HEK293 (cell line): Measurements from ENCODE around the gene UTP15.

Source experiments
- BCL11A ChIP-seq: fragments of 450-650 bp; formaldehyde crosslinking; IDR thresholded peaks from 2 replicates; pipeline ENCODE4 v1.5.1; 2016; ENCODE audit warnings: low read depth, missing biosample characterization, missing genetic modification characterization
- ELK4 ChIP-seq: IDR thresholded peaks from 2 replicates; pipeline ENCODE4 v1.6.1; 2011; ENCODE audit warnings: mild to moderate bottlenecking, low read depth, low read length, borderline replicate concordance
- GLIS2 ChIP-seq: fragments of 450-650 bp; formaldehyde crosslinking; IDR thresholded peaks from 2 replicates; pipeline ENCODE4 v1.5.1; 2016; ENCODE audit warnings: missing biosample characterization, missing genetic modification characterization
- KLF17 ChIP-seq: fragments of 450-650 bp; formaldehyde crosslinking; IDR thresholded peaks from 2 replicates; pipeline ENCODE4 v1.5.1; 2016; ENCODE audit warnings: missing biosample characterization, missing genetic modification characterization
- KLF8 ChIP-seq: fragments of 450-650 bp; formaldehyde crosslinking; IDR thresholded peaks from 2 replicates; pipeline ENCODE4 v1.5.1; 2016; ENCODE audit warnings: missing biosample characterization, missing genetic modification characterization
- PBX3 ChIP-seq: sonication (generic); formaldehyde crosslinking; IDR thresholded peaks from 2 replicates; pipeline ENCODE4 v1.8.1; 2022; ENCODE audit warnings: mild to moderate bottlenecking, moderate library complexity, missing genetic modification reagents
- SCRT1 ChIP-seq: fragments of 450-650 bp; formaldehyde crosslinking; IDR thresholded peaks from 2 replicates; pipeline ENCODE4 v1.5.1; 2016; ENCODE audit warnings: missing biosample characterization, missing genetic modification characterization, borderline replicate concordance
- ZBTB7A ChIP-seq: fragments of 450-650 bp; formaldehyde crosslinking; IDR thresholded peaks from 2 replicates; pipeline ENCODE4 v1.5.1; 2016; ENCODE audit warnings: low read depth, missing biosample characterization, missing genetic modification characterization
- ZBTB8A ChIP-seq: fragments of 450-650 bp; formaldehyde crosslinking; IDR thresholded peaks from 2 replicates; pipeline ENCODE4 v1.5.1; 2016; ENCODE audit warnings: missing biosample characterization, missing genetic modification characterization
- ZFP69B ChIP-seq: fragments of 450-650 bp; formaldehyde crosslinking; IDR thresholded peaks from 2 replicates; pipeline ENCODE4 v1.5.1; 2016; ENCODE audit warnings: missing biosample characterization, missing genetic modification characterization
- ZNF112 ChIP-seq: fragments of 450-650 bp; formaldehyde crosslinking; IDR thresholded peaks from 2 replicates; pipeline ENCODE4 v1.5.0; 2017; ENCODE audit warnings: missing biosample characterization, missing genetic modification characterization
- ZNF140 ChIP-seq: fragments of 450-650 bp; formaldehyde crosslinking; IDR thresholded peaks from 2 replicates; pipeline ENCODE4 v1.5.1; 2016; ENCODE audit warnings: missing biosample characterization, missing genetic modification characterization
- ZNF146 ChIP-seq: fragments of 450-650 bp; formaldehyde crosslinking; IDR thresholded peaks from 2 replicates; pipeline ENCODE4 v1.5.1; 2016; ENCODE audit warnings: missing biosample characterization, missing genetic modification characterization
- ZNF175 ChIP-seq: fragments of 450-650 bp; formaldehyde crosslinking; IDR thresholded peaks from 2 replicates; pipeline ENCODE4 v1.5.1; 2016; ENCODE audit warnings: missing biosample characterization, missing genetic modification characterization
- ZNF2 ChIP-seq: fragments of 450-650 bp; formaldehyde crosslinking; IDR thresholded peaks from 2 replicates; pipeline ENCODE4 v1.5.1; 2016; ENCODE audit warnings: missing biosample characterization, missing genetic modification characterization
- ZNF202 ChIP-seq: fragments of 450-650 bp; formaldehyde crosslinking; IDR thresholded peaks from 2 replicates; pipeline ENCODE4 v1.5.1; 2016; ENCODE audit warnings: missing biosample characterization, missing genetic modification characterization, borderline replicate concordance
- ZNF280D ChIP-seq: fragments of 450-650 bp; formaldehyde crosslinking; IDR thresholded peaks from 2 replicates; pipeline ENCODE4 v1.5.1; 2016; ENCODE audit warnings: missing biosample characterization, missing genetic modification characterization
- ZNF292 ChIP-seq: fragments of 450-650 bp; formaldehyde crosslinking; IDR thresholded peaks from 2 replicates; pipeline ENCODE4 v1.5.1; 2016; ENCODE audit warnings: low read depth, missing biosample characterization, missing genetic modification characterization, borderline replicate concordance
- ZNF404 ChIP-seq: fragments of 450-650 bp; formaldehyde crosslinking; IDR thresholded peaks from 2 replicates; pipeline ENCODE4 v1.5.1; 2017; ENCODE audit warnings: missing biosample characterization, missing genetic modification characterization
- ZNF426 ChIP-seq: fragments of 450-650 bp; formaldehyde crosslinking; IDR thresholded peaks from 2 replicates; pipeline ENCODE4 v1.5.1; 2017; ENCODE audit warnings: missing biosample characterization, missing genetic modification characterization, mild to moderate bottlenecking, inconsistent platforms, moderate library complexity
- ZNF449 ChIP-seq: fragments of 450-650 bp; formaldehyde crosslinking; IDR thresholded peaks from 2 replicates; pipeline ENCODE4 v1.5.1; 2017; ENCODE audit warnings: missing biosample characterization, mild to moderate bottlenecking, missing genetic modification characterization, moderate library complexity
- ZNF473 ChIP-seq: fragments of 450-650 bp; formaldehyde crosslinking; IDR thresholded peaks from 2 replicates; pipeline ENCODE4 v1.5.1; 2017; ENCODE audit warnings: missing biosample characterization, missing genetic modification characterization
- ZNF501 ChIP-seq: fragments of 450-650 bp; formaldehyde crosslinking; IDR thresholded peaks from 2 replicates; pipeline ENCODE4 v1.5.1; 2016; ENCODE audit warnings: missing biosample characterization, missing genetic modification characterization
- ZNF510 ChIP-seq: fragments of 450-650 bp; formaldehyde crosslinking; IDR thresholded peaks from 2 replicates; pipeline ENCODE4 v1.5.1; 2018; ENCODE audit warnings: mild to moderate bottlenecking, missing genetic modification characterization, missing biosample characterization; ENCODE audit not compliant: insufficient replicate concordance
- ZNF530 ChIP-seq: fragments of 450-650 bp; formaldehyde crosslinking; IDR thresholded peaks from 2 replicates; pipeline ENCODE4 v1.5.1; 2016; ENCODE audit warnings: low read depth, missing biosample characterization, missing genetic modification characterization
- ZNF560 ChIP-seq: fragments of 450-650 bp; formaldehyde crosslinking; IDR thresholded peaks from 2 replicates; pipeline ENCODE4 v1.5.1; 2017; ENCODE audit warnings: missing biosample characterization, missing genetic modification characterization, borderline replicate concordance
- ZNF660 ChIP-seq: fragments of 450-650 bp; IDR thresholded peaks from 2 replicates; pipeline ENCODE4 v1.5.1; 2018; ENCODE audit warnings: missing biosample characterization, mild to moderate bottlenecking, missing genetic modification characterization
- ZNF664 ChIP-seq: fragments of 450-650 bp; formaldehyde crosslinking; IDR thresholded peaks from 2 replicates; pipeline ENCODE4 v1.5.1; 2016; ENCODE audit warnings: missing biosample characterization, missing genetic modification characterization
- ZNF76 ChIP-seq: fragments of 450-650 bp; formaldehyde crosslinking; IDR thresholded peaks from 2 replicates; pipeline ENCODE4; 2016; ENCODE audit warnings: low read depth, missing biosample characterization, missing genetic modification characterization, borderline replicate concordance
- ZNF785 ChIP-seq: fragments of 450-650 bp; formaldehyde crosslinking; IDR thresholded peaks from 2 replicates; pipeline ENCODE4 v1.5.1; 2016; ENCODE audit warnings: missing biosample characterization, missing genetic modification characterization
- ZNF843 ChIP-seq: fragments of 450-650 bp; formaldehyde crosslinking; IDR thresholded peaks from 2 replicates; pipeline ENCODE4 v1.5.1; 2016; ENCODE audit warnings: missing biosample characterization, missing genetic modification characterization
- ZXDB ChIP-seq: fragments of 450-650 bp; formaldehyde crosslinking; IDR thresholded peaks from 2 replicates; pipeline ENCODE4 v1.5.1; 2016; ENCODE audit warnings: missing biosample characterization, missing genetic modification characterization

Gene UTP15

GRCh38 chr5:73625944-73626811 lies 60.6 kb downstream of the UTP15 start, which contains the start of gene ARHGEF28 (continued):
- TF ChIP-seq KLF17, result peak; percentile 79
- TF ChIP-seq ZNF146 (tag by site-specific recombination), result no peak
- TF ChIP-seq ZNF280D (tag by site-specific recombination), result no peak
- TF ChIP-seq ZNF140, result no peak
- no peak for TF ChIP-seq ELK4
- no peak for TF ChIP-seq ZNF2
- no peak for TF ChIP-seq ZNF510
- no peak for TF ChIP-seq ZNF560 (tag by site-specific recombination)
- no peak for TF ChIP-seq ZNF843 (tag by site-specific recombination)
- TF ChIP-seq ZBTB8A (tag by site-specific recombination), result peak; percentile 96
- TF ChIP-seq GLIS2, result peak; percentile 50
- TF ChIP-seq ZNF473 (tag by site-specific recombination), result no peak
- TF ChIP-seq ZBTB7A, result no peak
- no peak for TF ChIP-seq ZNF112 (tag by site-specific recombination)
- no peak for TF ChIP-seq ZNF426 (tag by site-specific recombination)
- no peak for TF ChIP-seq ZNF202 (tag by site-specific recombination)
- TF ChIP-seq ZNF501 (tag by site-specific recombination), result peak; percentile 71; the same call in 1 of the 2 replicates
- TF ChIP-seq ZNF664 (tag by site-specific recombination), result no peak
- TF ChIP-seq SCRT1 (tag by site-specific recombination), result peak; percentile 90; the same call in 1 of the 2 replicates
- TF ChIP-seq KLF8 (tag by site-specific recombination), result peak; percentile 69; the same call in 1 of the 2 replicates
- TF ChIP-seq ZNF449 (tag by site-specific recombination), result peak; percentile 50; the same call in 1 of the 2 replicates
- TF ChIP-seq ZNF660 (tag by site-specific recombination), result no peak; the same call in 1 of the 2 replicates
- no peak; the same call in 1 of the 2 replicates for TF ChIP-seq PBX3
- no peak for TF ChIP-seq ZFP69B
- no peak for TF ChIP-seq ZNF785 (tag by site-specific recombination)
- TF ChIP-seq ZNF76 (tag by site-specific recombination), result no peak
- no peak for TF ChIP-seq BCL11A (tag by site-specific recombination)
- TF ChIP-seq ZNF175 (tag by site-specific recombination), result no peak
- no peak for TF ChIP-seq ZNF530 (tag by site-specific recombination)
- TF ChIP-seq ZXDB (tag by site-specific recombination), result peak; percentile 69
- TF ChIP-seq ZNF404, result no peak
- TF ChIP-seq ZNF292, result no peak
